HCT116 (cell line): ENCODE measurements around the gene KLK5. TPM values are rescaled to one million over a fixed set of nuclear protein-coding genes. Genes with fewer than 3 reads are reported as not detected.

ENCODE experiments used
- ATAC-seq: fragments of 200-7000 bp; cut with Tn5 transposase; 2 replicates; pipeline ENCODE4 v1.9.1; 2020; ENCODE audit warnings: mild to moderate bottlenecking, moderate library complexity
- BruUV-seq: library from RNA; stranded (reverse); fragments of 400-500 nt; replicated peaks from 2 replicates; lab custom pipeline; 2021; lab: Mats Ljungman, UMichigan
- CTCF ChIA-PET: fragments of 300-600 bp; sonication (Branson Sonifier 250); formaldehyde crosslinking; loops from one replicate; lab custom pipeline; 2021; ENCODE audit warnings: antibody characterized with exemption; lab: Charles Lee
- POLR2A ChIA-PET: fragments of 300-600, 350-600 bp; sonication (Branson Sonifier 250); formaldehyde crosslinking; loops from one replicate; lab custom pipeline; 2021; ENCODE audit warnings: antibody characterized with exemption; lab: Charles Lee
- RAD21 ChIA-PET, 2 experiments: fragments of 300-600 bp; sonication (Branson Sonifier 250); formaldehyde crosslinking; loops; one replicate each; lab custom pipeline; 2023; ENCODE audit warnings: low total read pairs in 2 of 2; ENCODE audit not compliant: uncharacterized antibody in 2 of 2, unreplicated experiment in 2 of 2, low non-redundant PET in 1 of 2; lab: Charles Lee
- DNase-seq: peaks from one replicate; pipeline ENCODE4 v3.0.0-alpha.2; 2010; ENCODE audit warnings: low read depth, low spot score
- H2AFZ ChIP-seq: fragments of 200-600 bp; shearing (Covaris generic), sonication (generic); 2 replicates; pipeline ENCODE4 v1.6.1; 2017; ENCODE audit warnings: low read depth, mixed run types, mixed read lengths, antibody characterized with exemption, low read length; ENCODE audit not compliant: poor library complexity, severe bottlenecking
- H3K27ac ChIP-seq: 2 replicates; pipeline ENCODE4 v1.5.1; 2012; ENCODE audit warnings: low read depth, low read length
- H3K27me3 ChIP-seq: fragments of 200-600 bp; sonication (generic); 2 replicates; pipeline ENCODE4 v1.6.1; 2016; ENCODE audit warnings: mixed run types, low read length, mixed read lengths; ENCODE audit not compliant: insufficient read depth
- H3K36me3 ChIP-seq, 2 experiments: fragments of 200-500 bp in 1 of 2; fragments of 200-600 bp in 1 of 2; sonication (Bioruptor generic) in 1 of 2; sonication (generic) in 1 of 2; 2 replicates each; pipeline versions ENCODE4 v1.5.1 to v1.6.1; 2014 to 2016; ENCODE audit warnings: low read length in 2 of 2, inconsistent platforms in 1 of 2, mixed read lengths in 1 of 2, mixed run types in 1 of 2; ENCODE audit not compliant: insufficient read depth in 2 of 2, control insufficient read depth in 1 of 2
- H3K4me1 ChIP-seq, 2 experiments: fragments of 200-600 bp in 1 of 2; sonication (generic) in 1 of 2; 2 replicates each; pipeline versions ENCODE4 v1.5.1 to v1.6.1; 2012 to 2017; ENCODE audit warnings: low read length in 2 of 2, inconsistent platforms in 1 of 2, mild to moderate bottlenecking in 1 of 2, mixed read lengths in 1 of 2, mixed run types in 1 of 2, moderate library complexity in 1 of 2; ENCODE audit not compliant: insufficient read depth in 2 of 2, control insufficient read depth in 1 of 2
- H3K4me2 ChIP-seq: fragments of 200-600 bp; sonication (generic); 2 replicates; pipeline ENCODE4 v1.6.1; 2017; ENCODE audit warnings: mixed run types, low read length, mixed read lengths
- H3K4me3 ChIP-seq, 2 experiments: fragments of 200-600 bp in 1 of 2; sonication (generic) in 1 of 2; replicated peaks in 1 of 2; 2 replicates each; pipeline ENCODE4 v1.5.1; 2011 to 2016; ENCODE audit warnings: low read length in 2 of 2, control low read depth in 1 of 2, low read depth in 1 of 2, mild to moderate bottlenecking in 1 of 2, mixed read lengths in 1 of 2, mixed run types in 1 of 2
- H3K79me2 ChIP-seq: fragments of 200-600 bp; sonication (generic); 2 replicates; pipeline ENCODE4 v1.6.1; 2017; ENCODE audit warnings: mild to moderate bottlenecking, mixed run types, low read length, moderate library complexity, mixed read lengths; ENCODE audit not compliant: insufficient read depth
- H3K9ac ChIP-seq: fragments of 200-600 bp; sonication (generic); 2 replicates; pipeline ENCODE4 v1.6.1; 2016; ENCODE audit warnings: low read length, mixed read lengths
- H3K9me2 ChIP-seq: fragments of 200-600 bp; sonication (generic), shearing (Covaris generic); 2 replicates; pipeline ENCODE4 v1.6.1; 2017; ENCODE audit warnings: mixed run types, mild to moderate bottlenecking, moderate library complexity; ENCODE audit not compliant: insufficient read depth
- H3K9me3 ChIP-seq, 2 experiments: fragments of 200-500 bp in 1 of 2; fragments of 200-600 bp in 1 of 2; sonication (Bioruptor generic) in 1 of 2; sonication (generic) in 1 of 2; 2 replicates each; pipeline ENCODE4 v1.6.1; 2014 to 2017; ENCODE audit warnings: low read length in 2 of 2, mixed read lengths in 2 of 2, inconsistent platforms in 1 of 2, low read depth in 1 of 2, mild to moderate bottlenecking in 1 of 2, mixed run types in 1 of 2, moderate library complexity in 1 of 2; ENCODE audit not compliant: control insufficient read depth in 1 of 2, insufficient read depth in 1 of 2
- H4K20me1 ChIP-seq: fragments of 200-600 bp; sonication (generic), shearing (Covaris generic); 2 replicates; pipeline ENCODE4 v1.6.1; 2017; ENCODE audit warnings: mixed run types, mild to moderate bottlenecking, moderate library complexity; ENCODE audit not compliant: insufficient read depth
- CEBPB ChIP-seq: IDR thresholded peaks from 2 replicates; pipeline ENCODE4 v1.6.1; 2012; ENCODE audit warnings: low read depth
- EGR1 ChIP-seq: IDR thresholded peaks from 2 replicates; pipeline ENCODE4 v1.6.1; 2012; ENCODE audit warnings: low read depth
- EZH2 ChIP-seq: fragments of 200-600 bp; sonication (generic); IDR thresholded peaks from 2 replicates; pipeline ENCODE4 v1.6.1; 2017; ENCODE audit warnings: antibody characterized with exemption, mixed run types
- EZH2phosphoT487 ChIP-seq: fragments of 200-600 bp; IDR thresholded peaks from 2 replicates; pipeline ENCODE4 v1.6.1; 2018; ENCODE audit warnings: antibody characterized with exemption, borderline replicate concordance
- FOSL1 ChIP-seq: IDR thresholded peaks from 2 replicates; pipeline ENCODE4 v1.6.1; 2012; ENCODE audit warnings: low read depth
- JUND ChIP-seq: IDR thresholded peaks from 2 replicates; pipeline ENCODE4 v1.6.1; 2012
- POLR2A ChIP-seq: IDR thresholded peaks from 2 replicates; pipeline ENCODE4 v1.7.0; 2011; ENCODE audit warnings: borderline replicate concordance; ENCODE audit not compliant: insufficient read depth, insufficient read length; ENCODE audit errors: extremely low read depth
- POLR2AphosphoS5 ChIP-seq: IDR thresholded peaks from 2 replicates; pipeline ENCODE4 v1.6.1; 2011; ENCODE audit warnings: mild to moderate bottlenecking, low read depth, low read length, moderate library complexity
- RAD21 ChIP-seq: IDR thresholded peaks from 2 replicates; pipeline ENCODE4 v1.6.1; 2012; ENCODE audit warnings: low read depth, mild to moderate bottlenecking
- SP1 ChIP-seq: IDR thresholded peaks from 2 replicates; pipeline ENCODE4 v1.6.1; 2012; ENCODE audit warnings: low read depth
- SRF ChIP-seq: IDR thresholded peaks from 2 replicates; pipeline ENCODE4 v1.6.1; 2012; ENCODE audit warnings: low read depth
- ZFX ChIP-seq: fragments of 450-650 bp; IDR thresholded peaks from 2 replicates; pipeline ENCODE4 v1.6.1; 2017
- intact Hi-C: fragments of 100-400 bp; cut with micrococcal nuclease; formaldehyde crosslinking; loops from 2 replicates; pipeline ENCODE4 v1.10.0; 2022
- total RNA-seq: library from RNA; stranded (reverse); gene quantifications from one replicate; pipeline ENCODE4 v1.2.1, GENCODE V29; 2021; ENCODE audit not compliant: unreplicated experiment
- TF ChIP-seq, protein P1 (sequence below): IDR thresholded peaks from 2 replicates; pipeline ENCODE4 v1.6.1; 2012; ENCODE audit warnings: low read depth
- TF ChIP-seq, protein P2 (sequence below): IDR thresholded peaks from 2 replicates; pipeline ENCODE4 v1.6.1; 2012

Gene KLK5
- total RNA-seq, 1 experiment from 2014 or later, result 1.2 TPM

DNA sequence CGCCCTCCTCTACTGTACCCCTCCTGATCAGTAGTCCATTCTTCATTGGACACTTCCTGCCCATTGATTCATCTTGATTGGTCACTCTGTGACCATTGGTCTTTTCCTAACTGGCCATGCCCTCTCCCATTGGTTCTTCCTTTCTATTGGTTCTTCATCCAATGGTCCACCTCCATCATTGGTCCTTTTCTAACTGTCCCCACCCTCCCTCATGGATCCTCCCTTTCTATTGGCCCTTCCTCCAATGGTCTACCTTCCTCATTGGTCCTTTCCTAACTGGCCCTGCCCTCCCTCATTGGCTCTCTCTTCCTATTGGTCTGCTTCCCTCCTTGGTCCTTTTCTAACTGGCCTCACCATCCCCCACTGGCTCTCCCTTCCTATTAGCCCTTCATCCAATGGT, 9.4 kb upstream of the KLK5 start:
- Histone ChIP-seq H3K27me3 (no peaks in the 10 kb centered on the region), H3K4me2 (no peak overlapping the region), H3K9ac (no peak overlapping the region), H3K9me2 (no peaks in the 10 kb centered on the region), H3K36me3 (no peaks in the 10 kb centered on the region), H4K20me1 (no peaks in the 10 kb centered on the region), H3K79me2 (no peaks in the 10 kb centered on the region), H2AFZ (no peak overlapping the region), H3K9me3 (no peaks in the 10 kb centered on the region), H3K27ac (no peak overlapping the region), H3K4me1 (peaks cover 10 to 26% of the 10 kb centered on the region in 2 experiments; a peak in 3 of 4 replicates), H3K4me3 (no peak overlapping the region)
- no TSS peak for BruUV-seq
- POLR2A ChIA-PET, result no interaction called here
- no peak for TF ChIP-seq CEBPB
- TF ChIP-seq SRF, result no peak
- TF ChIP-seq, protein P1, sequence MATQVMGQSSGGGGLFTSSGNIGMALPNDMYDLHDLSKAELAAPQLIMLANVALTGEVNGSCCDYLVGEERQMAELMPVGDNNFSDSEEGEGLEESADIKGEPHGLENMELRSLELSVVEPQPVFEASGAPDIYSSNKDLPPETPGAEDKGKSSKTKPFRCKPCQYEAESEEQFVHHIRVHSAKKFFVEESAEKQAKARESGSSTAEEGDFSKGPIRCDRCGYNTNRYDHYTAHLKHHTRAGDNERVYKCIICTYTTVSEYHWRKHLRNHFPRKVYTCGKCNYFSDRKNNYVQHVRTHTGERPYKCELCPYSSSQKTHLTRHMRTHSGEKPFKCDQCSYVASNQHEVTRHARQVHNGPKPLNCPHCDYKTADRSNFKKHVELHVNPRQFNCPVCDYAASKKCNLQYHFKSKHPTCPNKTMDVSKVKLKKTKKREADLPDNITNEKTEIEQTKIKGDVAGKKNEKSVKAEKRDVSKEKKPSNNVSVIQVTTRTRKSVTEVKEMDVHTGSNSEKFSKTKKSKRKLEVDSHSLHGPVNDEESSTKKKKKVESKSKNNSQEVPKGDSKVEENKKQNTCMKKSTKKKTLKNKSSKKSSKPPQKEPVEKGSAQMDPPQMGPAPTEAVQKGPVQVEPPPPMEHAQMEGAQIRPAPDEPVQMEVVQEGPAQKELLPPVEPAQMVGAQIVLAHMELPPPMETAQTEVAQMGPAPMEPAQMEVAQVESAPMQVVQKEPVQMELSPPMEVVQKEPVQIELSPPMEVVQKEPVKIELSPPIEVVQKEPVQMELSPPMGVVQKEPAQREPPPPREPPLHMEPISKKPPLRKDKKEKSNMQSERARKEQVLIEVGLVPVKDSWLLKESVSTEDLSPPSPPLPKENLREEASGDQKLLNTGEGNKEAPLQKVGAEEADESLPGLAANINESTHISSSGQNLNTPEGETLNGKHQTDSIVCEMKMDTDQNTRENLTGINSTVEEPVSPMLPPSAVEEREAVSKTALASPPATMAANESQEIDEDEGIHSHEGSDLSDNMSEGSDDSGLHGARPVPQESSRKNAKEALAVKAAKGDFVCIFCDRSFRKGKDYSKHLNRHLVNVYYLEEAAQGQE, result no peak
- TF ChIP-seq POLR2A, result no peak
- TF ChIP-seq ZFX, result no peak
- TF ChIP-seq, protein P2, sequence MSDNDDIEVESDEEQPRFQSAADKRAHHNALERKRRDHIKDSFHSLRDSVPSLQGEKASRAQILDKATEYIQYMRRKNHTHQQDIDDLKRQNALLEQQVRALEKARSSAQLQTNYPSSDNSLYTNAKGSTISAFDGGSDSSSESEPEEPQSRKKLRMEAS, result no peak
- TF ChIP-seq EZH2phosphoT487, result no peak
- TF ChIP-seq SP1, result no peak
- no peak for TF ChIP-seq EGR1
- TF ChIP-seq FOSL1, result no peak
- no peak for TF ChIP-seq JUND
- no peak for TF ChIP-seq RAD21
- TF ChIP-seq EZH2, result no peak
- TF ChIP-seq POLR2AphosphoS5, result no peak
- CTCF ChIA-PET, result no interaction called here
- RAD21 ChIA-PET, result no interaction called here
- ATAC-seq (no peak), DNase-seq (no peak)
- intact Hi-C loops, result no loop called here
